ENCODE results near the gene IPO5.
"Not testable (repeated sequence)": the region's sequence is repeated elsewhere in the genome, so short reads cannot be mapped to it uniquely, and the experiment has no call there.

The IPO5 gene

GRCh38 chr13:97949316-97949715 is 4.2 kb upstream of the IPO5 start:
- CTCF ChIA-PET; H3K4me3 ChIP-seq (ENCODE audit: control insufficient read depth in 1 of 7, extremely low read depth in 1 of 7, insufficient read depth in 4 of 7, low read depth in 2 of 7, low read length in 6 of 7); H3K9me3 ChIP-seq (ENCODE audit: control extremely low read depth in 1 of 5, control insufficient read depth in 4 of 5, insufficient read depth in 2 of 5, low read depth in 1 of 5, low read length in 4 of 5); H3K27ac ChIP-seq (ENCODE audit: insufficient read depth in 1 of 2, low read depth in 1 of 2, low read length in 2 of 2, poor library complexity in 1 of 2, severe bottlenecking in 2 of 2); H3K36me3 ChIP-seq (ENCODE audit: control insufficient read depth in 4 of 4, insufficient read depth in 4 of 4, low read length in 3 of 4); H3K27me3 ChIP-seq (replicated peaks in 2 of 5; ENCODE audit: control insufficient read depth in 4 of 5, insufficient read depth in 5 of 5, low read length in 4 of 5); POLR2A ChIA-PET; DNase-seq; H3K4me1 ChIP-seq (ENCODE audit: control extremely low read depth in 1 of 4, control insufficient read depth in 4 of 4, insufficient read depth in 4 of 4, low read length in 3 of 4): not testable (repeated sequence)
- WGBS (ENCODE audit: insufficient coverage): 98% methylated on average over 5 of the region's 5 CpGs

GRCh38 chr13:97951376-97951775 is 2.1 kb upstream of the IPO5 start:
- DNase-seq: no peak
- peaks cover 0 to 5% (median 0%) of the 10 kb centered on the region in 5 experiments for H3K9me3 ChIP-seq (ENCODE audit: control extremely low read depth in 1 of 5, control insufficient read depth in 4 of 5, insufficient read depth in 2 of 5, low read depth in 1 of 5, low read length in 4 of 5)
- no peak overlapping the region for H3K27ac ChIP-seq (ENCODE audit: insufficient read depth in 1 of 2, low read depth in 1 of 2, low read length in 2 of 2, poor library complexity in 1 of 2, severe bottlenecking in 2 of 2)
- H3K36me3 ChIP-seq (ENCODE audit: control insufficient read depth in 4 of 4, insufficient read depth in 4 of 4, low read length in 3 of 4): no peaks in the 10 kb centered on the region
- no peaks in the 10 kb centered on the region for H3K27me3 ChIP-seq (replicated peaks in 2 of 5; ENCODE audit: control insufficient read depth in 4 of 5, insufficient read depth in 5 of 5, low read length in 4 of 5)
- no peak overlapping the region for H3K4me3 ChIP-seq (ENCODE audit: control insufficient read depth in 1 of 7, extremely low read depth in 1 of 7, insufficient read depth in 4 of 7, low read depth in 2 of 7, low read length in 6 of 7)
- H3K4me1 ChIP-seq (ENCODE audit: control extremely low read depth in 1 of 4, control insufficient read depth in 4 of 4, insufficient read depth in 4 of 4, low read length in 3 of 4): no peaks in the 10 kb centered on the region
- 100% methylated on average over 3 of the region's 4 CpGs for WGBS (ENCODE audit: insufficient coverage)
- CTCF ChIA-PET: interaction anchor here (0.6 kb wide), 1 partner anchor 10 kb away, joined by 3 read pairs; no protein-coding TSS in a partner anchor
- POLR2A ChIA-PET: no interaction called here

GRCh38 chr13:97952831-97953230 is 644 bp upstream of the IPO5 start:
- H3K9me3 ChIP-seq (ENCODE audit: control extremely low read depth in 1 of 5, control insufficient read depth in 4 of 5, insufficient read depth in 2 of 5, low read depth in 1 of 5, low read length in 4 of 5); DNase-seq; CTCF ChIA-PET; H3K4me3 ChIP-seq (ENCODE audit: control insufficient read depth in 1 of 7, extremely low read depth in 1 of 7, insufficient read depth in 4 of 7, low read depth in 2 of 7, low read length in 6 of 7); H3K4me1 ChIP-seq (ENCODE audit: control extremely low read depth in 1 of 4, control insufficient read depth in 4 of 4, insufficient read depth in 4 of 4, low read length in 3 of 4); H3K36me3 ChIP-seq (ENCODE audit: control insufficient read depth in 4 of 4, insufficient read depth in 4 of 4, low read length in 3 of 4); H3K27me3 ChIP-seq (replicated peaks in 2 of 5; ENCODE audit: control insufficient read depth in 4 of 5, insufficient read depth in 5 of 5, low read length in 4 of 5); POLR2A ChIA-PET; H3K27ac ChIP-seq (ENCODE audit: insufficient read depth in 1 of 2, low read depth in 1 of 2, low read length in 2 of 2, poor library complexity in 1 of 2, severe bottlenecking in 2 of 2): not testable (repeated sequence)
- 86% methylated on average over 1 of the region's 4 CpGs for WGBS (ENCODE audit: insufficient coverage)

- no peaks in the 10 kb centered on the region for H3K27me3 ChIP-seq (replicated peaks in 2 of 5; ENCODE audit: control insufficient read depth in 4 of 5, insufficient read depth in 5 of 5, low read length in 4 of 5)
- CTCF ChIA-PET: no interaction called here
- no peaks in the 10 kb centered on the region for H3K9me3 ChIP-seq (ENCODE audit: control extremely low read depth in 1 of 5, control insufficient read depth in 4 of 5, insufficient read depth in 2 of 5, low read depth in 1 of 5, low read length in 4 of 5)
- H3K27ac ChIP-seq (ENCODE audit: insufficient read depth in 1 of 2, low read depth in 1 of 2, low read length in 2 of 2, poor library complexity in 1 of 2, severe bottlenecking in 2 of 2): no peak overlapping the region
- H3K4me3 ChIP-seq (ENCODE audit: control insufficient read depth in 1 of 7, extremely low read depth in 1 of 7, insufficient read depth in 4 of 7, low read depth in 2 of 7, low read length in 6 of 7): no peak overlapping the region
- 98% methylated on average over 4 of the region's 6 CpGs for WGBS (ENCODE audit: insufficient coverage)
- DNase-seq: no peak
- POLR2A ChIA-PET: no interaction called here
- no peaks in the 10 kb centered on the region for H3K4me1 ChIP-seq (ENCODE audit: control extremely low read depth in 1 of 4, control insufficient read depth in 4 of 4, insufficient read depth in 4 of 4, low read length in 3 of 4)
- H3K36me3 ChIP-seq (ENCODE audit: control insufficient read depth in 4 of 4, insufficient read depth in 4 of 4, low read length in 3 of 4): no peaks in the 10 kb centered on the region
These were observed 7.9 kb downstream of the IPO5 start for GRCh38 chr13:97961340-97961739.

- H3K4me1 ChIP-seq (ENCODE audit: control extremely low read depth in 1 of 4, control insufficient read depth in 4 of 4, insufficient read depth in 4 of 4, low read length in 3 of 4): no peaks in the 10 kb centered on the region
These were observed 9.4 kb downstream of the IPO5 start for GRCh38 chr13:97962887-97963286.

GRCh38 chr13:97967226-97967625 is 13.8 kb downstream of the IPO5 start:
- H3K27me3 ChIP-seq (replicated peaks in 2 of 5; ENCODE audit: control insufficient read depth in 4 of 5, insufficient read depth in 5 of 5, low read length in 4 of 5): no peaks in the 10 kb centered on the region
- no peaks in the 10 kb centered on the region for H3K9me3 ChIP-seq (ENCODE audit: control extremely low read depth in 1 of 5, control insufficient read depth in 4 of 5, insufficient read depth in 2 of 5, low read depth in 1 of 5, low read length in 4 of 5)
- POLR2A ChIA-PET: interaction anchor here (0.5 kb wide), 1 partner anchor 19 kb away, joined by 5 read pairs; no protein-coding TSS in a partner anchor
- H3K4me1 ChIP-seq (ENCODE audit: control extremely low read depth in 1 of 4, control insufficient read depth in 4 of 4, insufficient read depth in 4 of 4, low read length in 3 of 4): no peaks in the 10 kb centered on the region
- H3K36me3 ChIP-seq (ENCODE audit: control insufficient read depth in 4 of 4, insufficient read depth in 4 of 4, low read length in 3 of 4): no peaks in the 10 kb centered on the region
- DNase-seq: no peak
- CTCF ChIA-PET: no interaction called here
- no peak overlapping the region for H3K4me3 ChIP-seq (ENCODE audit: control insufficient read depth in 1 of 7, extremely low read depth in 1 of 7, insufficient read depth in 4 of 7, low read depth in 2 of 7, low read length in 6 of 7)
- H3K27ac ChIP-seq (ENCODE audit: insufficient read depth in 1 of 2, low read depth in 1 of 2, low read length in 2 of 2, poor library complexity in 1 of 2, severe bottlenecking in 2 of 2): no peak overlapping the region

More at GRCh38 chr13:97962887-97963286, 9.4 kb downstream of the IPO5 start:
- H3K27me3 ChIP-seq (replicated peaks in 2 of 5; ENCODE audit: control insufficient read depth in 4 of 5, insufficient read depth in 5 of 5, low read length in 4 of 5): no peaks in the 10 kb centered on the region
- CTCF ChIA-PET: no interaction called here
- H3K9me3 ChIP-seq (ENCODE audit: control extremely low read depth in 1 of 5, control insufficient read depth in 4 of 5, insufficient read depth in 2 of 5, low read depth in 1 of 5, low read length in 4 of 5): no peaks in the 10 kb centered on the region
- 100% methylated on average over 1 of the region's 2 CpGs for WGBS (ENCODE audit: insufficient coverage)
- no peaks in the 10 kb centered on the region for H3K36me3 ChIP-seq (ENCODE audit: control insufficient read depth in 4 of 4, insufficient read depth in 4 of 4, low read length in 3 of 4)
- no peak overlapping the region for H3K27ac ChIP-seq (ENCODE audit: insufficient read depth in 1 of 2, low read depth in 1 of 2, low read length in 2 of 2, poor library complexity in 1 of 2, severe bottlenecking in 2 of 2)
- H3K4me3 ChIP-seq (ENCODE audit: control insufficient read depth in 1 of 7, extremely low read depth in 1 of 7, insufficient read depth in 4 of 7, low read depth in 2 of 7, low read length in 6 of 7): no peak overlapping the region
- POLR2A ChIA-PET: no interaction called here
- no peak for DNase-seq

- 100% methylated on average over 1 of the region's 3 CpGs for WGBS (ENCODE audit: insufficient coverage)
- H3K27ac ChIP-seq (ENCODE audit: insufficient read depth in 1 of 2, low read depth in 1 of 2, low read length in 2 of 2, poor library complexity in 1 of 2, severe bottlenecking in 2 of 2): no peak overlapping the region
- no peak for DNase-seq
- H3K27me3 ChIP-seq (replicated peaks in 2 of 5; ENCODE audit: control insufficient read depth in 4 of 5, insufficient read depth in 5 of 5, low read length in 4 of 5): peaks cover 0 to 1% (median 0%) of the 10 kb centered on the region in 5 experiments
- no peak overlapping the region for H3K4me3 ChIP-seq (ENCODE audit: control insufficient read depth in 1 of 7, extremely low read depth in 1 of 7, insufficient read depth in 4 of 7, low read depth in 2 of 7, low read length in 6 of 7)
- H3K36me3 ChIP-seq (ENCODE audit: control insufficient read depth in 4 of 4, insufficient read depth in 4 of 4, low read length in 3 of 4): no peaks in the 10 kb centered on the region
- H3K4me1 ChIP-seq (ENCODE audit: control extremely low read depth in 1 of 4, control insufficient read depth in 4 of 4, insufficient read depth in 4 of 4, low read length in 3 of 4): no peaks in the 10 kb centered on the region
- no peaks in the 10 kb centered on the region for H3K9me3 ChIP-seq (ENCODE audit: control extremely low read depth in 1 of 5, control insufficient read depth in 4 of 5, insufficient read depth in 2 of 5, low read depth in 1 of 5, low read length in 4 of 5)
- POLR2A ChIA-PET: no interaction called here
- CTCF ChIA-PET: no interaction called here
These were observed 14.5 kb downstream of the IPO5 start for GRCh38 chr13:97967948-97968347.
